ENCODE data around the gene LGR4.

LGR4 gene

DNA sequence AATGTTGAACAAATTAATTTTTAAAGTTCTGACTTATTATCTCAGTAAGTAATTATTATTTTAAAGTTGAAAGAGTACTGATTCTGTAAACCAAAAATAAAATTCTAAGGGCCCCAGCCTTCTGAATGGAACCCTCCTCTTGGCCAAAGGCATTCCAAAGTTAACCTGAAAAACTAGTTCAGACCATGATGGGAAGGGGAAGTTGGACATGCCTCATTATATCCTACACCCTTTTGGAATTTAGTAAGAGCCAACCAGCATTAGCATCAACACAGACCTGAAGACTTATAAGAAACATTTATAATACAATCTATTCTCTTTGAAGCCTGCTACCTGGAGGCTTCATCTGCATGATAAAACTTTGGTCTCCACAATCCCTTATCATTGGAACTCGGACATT lies 18.9 kb downstream of the LGR4 start:
- TF ChIP-seq, protein P1, sequence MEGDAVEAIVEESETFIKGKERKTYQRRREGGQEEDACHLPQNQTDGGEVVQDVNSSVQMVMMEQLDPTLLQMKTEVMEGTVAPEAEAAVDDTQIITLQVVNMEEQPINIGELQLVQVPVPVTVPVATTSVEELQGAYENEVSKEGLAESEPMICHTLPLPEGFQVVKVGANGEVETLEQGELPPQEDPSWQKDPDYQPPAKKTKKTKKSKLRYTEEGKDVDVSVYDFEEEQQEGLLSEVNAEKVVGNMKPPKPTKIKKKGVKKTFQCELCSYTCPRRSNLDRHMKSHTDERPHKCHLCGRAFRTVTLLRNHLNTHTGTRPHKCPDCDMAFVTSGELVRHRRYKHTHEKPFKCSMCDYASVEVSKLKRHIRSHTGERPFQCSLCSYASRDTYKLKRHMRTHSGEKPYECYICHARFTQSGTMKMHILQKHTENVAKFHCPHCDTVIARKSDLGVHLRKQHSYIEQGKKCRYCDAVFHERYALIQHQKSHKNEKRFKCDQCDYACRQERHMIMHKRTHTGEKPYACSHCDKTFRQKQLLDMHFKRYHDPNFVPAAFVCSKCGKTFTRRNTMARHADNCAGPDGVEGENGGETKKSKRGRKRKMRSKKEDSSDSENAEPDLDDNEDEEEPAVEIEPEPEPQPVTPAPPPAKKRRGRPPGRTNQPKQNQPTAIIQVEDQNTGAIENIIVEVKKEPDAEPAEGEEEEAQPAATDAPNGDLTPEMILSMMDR (IDR thresholded peaks at IDR 0.05): no peak

DNA sequence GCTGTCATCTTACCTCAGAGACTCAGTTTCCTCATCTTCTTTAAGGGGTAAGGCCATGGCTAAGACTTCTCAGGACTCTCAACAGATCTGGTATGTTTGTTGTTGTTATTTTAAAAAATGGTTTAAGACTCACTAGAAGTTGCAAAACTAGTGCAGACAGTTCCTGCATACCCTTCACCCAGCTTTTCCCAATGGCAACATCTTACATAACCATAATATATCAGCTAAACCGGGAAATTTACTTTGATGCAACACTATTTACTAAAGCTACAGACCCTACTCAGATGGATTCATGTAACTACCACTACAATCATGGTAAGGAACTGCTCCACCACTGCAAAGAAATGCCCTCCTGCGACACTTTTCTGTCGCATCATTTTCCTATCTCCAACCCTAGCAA lies 20.4 kb downstream of the LGR4 start:
- TF ChIP-seq, protein P1 (IDR thresholded peaks at IDR 0.05): no peak

DNA sequence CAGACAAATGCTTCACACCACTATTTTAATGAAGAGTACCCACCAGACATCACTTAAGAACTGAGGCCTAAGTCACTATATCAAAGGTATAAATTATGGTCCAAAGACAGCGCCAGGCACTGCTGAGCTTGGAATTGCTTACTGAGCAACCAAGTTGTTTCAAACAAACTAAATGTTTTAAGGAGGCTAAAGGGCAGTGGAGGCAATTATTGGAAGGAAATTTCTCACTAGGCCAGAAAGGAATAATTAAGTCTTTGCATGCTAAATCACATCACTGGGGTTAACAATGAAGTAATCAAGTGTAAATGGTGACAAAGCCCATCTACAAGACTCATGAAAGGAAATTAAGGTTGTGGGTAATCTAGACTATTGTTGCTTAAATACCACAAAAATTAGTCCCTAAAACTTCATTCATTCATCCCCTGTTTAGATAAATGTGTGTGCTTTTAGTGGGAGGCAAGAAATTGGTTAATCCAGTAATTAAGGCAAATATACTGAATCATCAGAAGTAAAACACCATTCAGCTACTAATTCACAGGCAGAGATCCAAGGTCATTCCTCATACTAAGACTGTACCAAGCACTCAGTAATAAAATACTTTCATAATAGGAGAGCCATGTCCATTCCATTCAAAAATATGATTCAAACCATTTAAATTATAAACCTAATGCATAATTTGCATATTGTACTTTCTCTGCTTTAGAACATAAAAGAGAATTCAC lies 21.2 kb downstream of the LGR4 start:
- TF ChIP-seq, protein P1 (IDR thresholded peaks at IDR 0.05): no peak

DNA sequence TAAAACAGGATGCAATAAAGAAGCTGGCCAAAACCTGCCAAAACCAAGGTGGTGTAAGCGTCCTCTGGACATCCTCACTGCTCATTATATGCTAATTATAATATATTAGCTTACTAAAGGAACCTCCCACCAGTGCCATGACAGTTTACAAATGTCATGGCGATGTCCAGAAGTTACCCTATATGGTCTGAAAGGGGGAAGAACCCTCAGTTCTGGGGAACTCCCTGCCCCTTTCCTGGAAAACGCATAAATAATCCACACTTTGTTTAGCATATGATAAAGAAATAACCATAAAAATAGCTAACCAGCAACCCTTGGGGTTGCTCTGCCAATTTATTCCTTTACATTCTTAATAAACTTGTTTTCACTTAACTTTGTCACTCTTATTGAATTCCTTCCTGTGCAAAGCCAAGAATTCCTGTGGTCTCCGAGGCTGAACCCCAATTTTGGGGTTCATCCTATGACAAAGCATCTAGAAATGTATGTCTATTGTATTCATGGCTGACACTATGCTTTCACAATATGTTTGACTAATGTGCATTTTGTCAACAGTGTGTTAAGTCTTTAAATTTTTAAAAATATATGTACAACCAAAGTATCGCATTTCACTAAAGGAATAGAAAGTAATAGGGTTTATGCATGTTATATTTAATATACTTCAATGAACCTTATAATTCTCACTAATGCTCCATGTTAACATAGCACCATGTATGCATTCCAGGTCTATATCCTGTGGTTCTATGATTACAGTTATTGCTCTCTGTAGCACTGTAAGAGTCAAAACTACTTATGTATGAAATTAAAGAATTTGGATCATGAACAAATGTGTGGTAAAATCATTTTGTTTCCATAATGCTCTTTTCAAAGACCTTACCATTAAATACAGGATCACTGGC lies 25.1 kb downstream of the LGR4 start:
- TF ChIP-seq, protein P1 (IDR thresholded peaks at IDR 0.05): no peak

DNA sequence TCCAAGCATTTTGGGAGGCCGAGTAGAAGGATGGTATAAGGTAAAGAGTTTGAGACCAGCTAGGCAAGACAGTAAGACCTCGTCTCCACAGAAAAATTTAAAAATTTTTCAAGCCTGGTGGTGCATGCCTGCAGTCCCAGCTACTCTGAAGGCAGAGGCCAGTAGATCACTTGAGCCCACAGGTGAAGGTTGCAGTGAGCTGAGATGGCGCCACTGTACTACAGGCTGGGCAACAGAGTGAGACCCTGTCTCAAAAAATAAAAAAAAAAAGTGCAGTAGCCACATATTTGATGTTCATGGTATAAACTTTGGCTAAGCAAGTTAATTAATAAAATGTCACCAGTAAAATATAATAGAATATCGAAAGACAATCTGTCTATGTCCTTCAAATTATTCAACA lies 27.0 kb downstream of the LGR4 start:
- TF ChIP-seq, protein P1 (IDR thresholded peaks at IDR 0.05): no peak

DNA sequence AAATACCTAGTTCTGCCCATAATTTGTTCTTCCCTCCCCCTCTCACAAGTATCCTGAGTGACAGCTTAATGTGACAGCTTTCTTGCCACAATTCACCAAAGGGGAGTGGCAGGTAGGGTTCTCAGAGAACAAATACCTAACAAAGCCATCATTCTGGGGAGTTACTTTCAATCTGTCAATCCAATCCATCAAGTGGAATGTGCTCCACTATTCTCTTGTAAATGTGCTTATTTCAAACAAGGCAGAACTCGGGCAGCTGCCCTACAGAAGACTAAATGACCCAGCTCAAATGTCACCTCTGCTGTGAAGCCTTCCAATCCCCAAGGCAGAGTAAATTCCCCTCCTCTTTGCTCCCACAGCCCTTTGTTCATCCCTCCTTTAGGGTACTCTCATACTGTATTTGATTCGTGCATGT lies 27.8 kb downstream of the LGR4 start:
- TF ChIP-seq, protein P1 (IDR thresholded peaks at IDR 0.05): no peak

DNA sequence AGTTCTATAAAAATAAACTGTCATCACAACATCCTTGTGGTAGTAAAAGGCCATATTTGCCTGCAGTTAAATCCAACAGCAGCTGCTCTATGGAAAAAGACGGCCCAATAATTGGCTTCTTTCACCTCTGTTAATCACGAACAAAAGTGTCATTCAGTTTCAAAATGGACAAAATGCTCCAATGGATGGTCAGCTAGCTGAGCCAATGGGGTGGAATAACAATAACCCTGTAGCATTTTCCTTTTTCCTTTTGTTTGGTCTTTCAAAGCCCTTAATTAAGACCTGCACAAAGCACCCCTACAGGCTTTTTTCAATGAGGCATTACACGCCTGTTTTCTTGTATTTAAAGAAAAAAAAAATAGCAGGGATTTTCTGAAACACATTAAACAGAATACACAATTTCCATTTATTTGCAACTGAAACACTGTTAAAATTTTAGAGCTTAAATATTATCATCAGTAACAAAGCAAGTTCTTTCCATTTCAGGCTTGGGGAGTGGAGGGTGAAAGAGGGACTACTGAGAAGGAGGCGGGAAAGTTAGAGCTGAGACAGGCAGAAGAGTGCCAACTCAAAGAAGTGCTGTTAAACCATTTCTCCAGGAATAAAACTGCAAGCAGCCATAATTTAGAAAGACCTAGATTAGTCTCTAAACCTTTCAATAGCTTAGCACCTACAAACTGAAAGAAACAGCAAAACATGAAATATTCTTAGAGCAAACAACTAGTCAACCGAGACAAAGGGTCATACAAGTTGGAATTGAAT lies 28.7 kb downstream of the LGR4 start:
- TF ChIP-seq, protein P1 (IDR thresholded peaks at IDR 0.05): no peak

All from LNCAP (cell line).